HG03045 (cell line): Measurements from ENCODE around the gene MAST3.
A peak's percentile ranks its signal among the peaks of the same experiment; 100 is the strongest.
"Not testable (repeated sequence)": the region's sequence is repeated elsewhere in the genome, so short reads cannot be mapped to it uniquely, and the experiment has no call there.

Experiments used
- ATAC-seq: cut with Tn5 transposase; IDR thresholded peaks from one replicate; pipeline ENCODE4 v1.9.1; 2021; ENCODE audit warnings: mild to moderate bottlenecking, moderate library complexity; ENCODE audit not compliant: unreplicated experiment

The MAST3 gene

GRCh38 chr19:18156841-18157464 lies 59.4 kb downstream of the MAST3 start:
- no peak for ATAC-seq

DNA sequence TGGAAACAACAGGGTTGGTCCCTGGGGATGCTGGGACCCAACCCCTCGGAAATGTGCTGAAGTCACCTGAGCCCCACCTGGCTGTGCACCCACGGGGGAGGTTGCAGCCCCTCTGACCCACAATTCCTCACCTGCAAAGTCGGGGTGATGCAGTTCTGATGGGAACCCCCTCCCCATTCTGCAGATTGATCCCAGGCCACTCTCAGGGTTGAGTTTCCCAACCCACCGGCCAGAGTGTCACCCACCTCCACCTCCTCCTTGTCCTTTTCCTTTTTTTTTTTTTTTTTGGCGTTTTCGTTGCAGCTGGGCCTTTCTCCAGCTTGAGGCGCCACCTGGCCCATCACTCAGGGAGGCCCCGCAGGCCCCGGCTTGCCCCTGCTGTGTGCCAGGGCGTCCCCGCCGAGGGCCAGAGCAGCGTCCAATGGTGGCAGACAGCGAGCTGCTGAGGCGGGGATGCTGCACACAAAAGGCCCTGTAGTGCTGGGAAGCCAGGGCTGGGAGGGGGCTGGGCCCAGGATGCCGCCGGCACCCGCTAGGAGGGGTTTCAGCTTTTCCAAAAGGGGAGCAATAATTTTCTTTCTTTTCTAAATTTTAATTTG lies 60.0 kb downstream of the MAST3 start:
- no peak for ATAC-seq

DNA sequence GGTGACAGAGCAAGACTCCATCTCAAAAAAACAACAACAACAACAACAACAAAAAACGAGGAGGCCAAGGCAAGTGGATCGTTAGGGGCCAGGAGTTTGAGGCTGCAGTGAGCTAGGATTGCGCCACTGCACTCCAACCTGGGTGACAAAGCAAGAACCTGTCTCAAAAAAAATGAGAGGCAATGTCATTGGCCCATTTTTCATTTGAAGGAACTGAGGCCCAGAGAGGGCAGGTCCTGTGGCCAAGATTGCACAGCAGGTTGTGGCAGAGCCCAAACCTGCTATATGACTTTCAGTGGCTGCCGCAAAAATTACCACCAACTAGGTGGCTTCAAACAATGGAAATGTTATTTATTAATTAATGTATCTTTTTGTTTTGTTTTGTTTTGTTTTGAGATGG lies 60.9 kb downstream of the MAST3 start:
- ATAC-seq: no peak

DNA sequence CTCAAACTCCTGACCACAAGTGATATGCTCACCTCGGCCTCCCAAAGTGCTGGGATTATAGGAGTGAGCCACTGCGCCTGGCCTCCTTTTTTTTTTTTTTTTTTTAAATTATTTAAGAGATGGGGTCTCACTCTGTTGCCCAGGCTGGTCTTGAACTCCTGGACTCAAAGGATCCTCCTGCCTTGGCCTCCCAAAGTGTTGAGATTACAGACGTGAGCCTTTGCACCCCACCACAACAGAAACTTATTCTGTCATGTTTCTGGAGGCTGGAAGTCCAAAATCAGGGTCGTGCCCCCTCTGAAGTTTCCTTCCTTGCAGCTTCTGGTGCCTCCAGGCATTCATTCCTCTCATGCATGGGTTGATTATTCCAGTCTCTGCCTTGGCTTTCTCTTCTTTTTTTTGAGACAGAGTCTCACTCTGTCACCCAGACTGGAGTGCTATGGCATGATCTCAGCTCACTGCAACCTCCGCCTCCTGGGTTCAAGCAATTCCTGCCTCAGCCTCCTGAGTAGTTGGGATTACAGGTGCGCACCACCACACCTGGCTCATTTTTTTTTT lies 61.6 kb downstream of the MAST3 start:
- not testable (repeated sequence) for ATAC-seq

DNA sequence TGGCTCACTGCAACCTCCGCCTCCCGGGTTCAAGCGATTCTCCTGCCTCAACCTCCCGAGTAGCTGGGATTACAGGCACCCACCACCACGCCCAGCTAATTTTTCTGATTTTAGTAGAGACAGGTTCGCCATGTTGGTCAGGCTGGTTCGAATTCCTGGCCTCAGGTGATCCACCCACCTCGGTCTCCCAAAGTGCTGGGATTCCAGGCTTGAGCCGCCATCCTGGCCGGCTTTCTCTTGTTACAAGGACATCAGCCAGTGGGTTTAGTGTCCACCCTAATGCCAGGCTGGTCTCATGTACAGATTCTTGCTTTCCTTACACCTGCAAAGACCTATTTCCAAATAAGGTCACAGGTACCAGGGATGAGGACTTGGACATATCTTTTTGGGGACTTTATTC lies 62.2 kb downstream of the MAST3 start:
- ATAC-seq: no peak

DNA sequence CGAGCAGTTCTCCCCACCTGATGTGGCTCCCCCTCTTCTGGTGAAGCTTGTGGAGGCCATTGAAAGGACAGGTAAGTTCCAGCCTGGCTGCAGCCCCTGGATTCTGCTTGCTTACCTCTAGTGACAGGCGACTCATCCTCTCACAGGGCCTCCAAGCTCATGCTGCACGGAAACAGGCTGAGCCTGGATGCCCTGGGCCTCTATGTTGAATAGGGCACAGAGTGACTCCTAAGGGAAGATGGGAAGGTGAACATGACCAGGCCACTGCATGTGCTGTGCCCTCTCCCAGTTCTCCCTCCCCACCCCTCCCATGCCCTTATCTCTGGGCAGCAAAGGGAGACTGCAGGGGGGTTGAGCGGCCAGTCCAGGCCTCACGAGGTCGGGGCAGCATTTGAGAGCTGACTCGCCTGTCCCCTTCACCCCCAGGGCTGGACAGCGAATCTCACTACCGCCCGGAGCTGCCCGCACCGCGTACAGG lies 63.0 kb downstream of the MAST3 start:
- ATAC-seq: no peak

GRCh38 chr19:18160971-18161635 lies 63.5 kb downstream of the MAST3 start:
- ATAC-seq: peak; percentile 60

DNA sequence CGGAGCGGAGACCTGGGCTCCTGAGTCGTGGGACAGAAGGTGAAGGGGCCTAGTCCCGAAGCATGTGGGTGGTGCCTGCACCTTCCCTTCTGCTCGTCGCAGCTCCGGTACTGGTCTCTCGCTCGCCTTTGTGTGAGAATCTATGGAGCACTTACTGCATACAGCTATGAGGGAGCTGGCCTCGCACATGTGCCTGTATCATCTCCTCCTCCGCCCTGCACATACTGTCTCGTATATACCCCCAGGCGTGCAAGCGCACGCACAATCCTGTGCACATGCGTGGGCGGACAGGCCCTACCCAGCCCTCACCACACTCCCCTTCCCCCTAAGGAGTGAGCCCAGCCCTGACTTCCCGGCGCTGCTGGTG lies 64.0 kb downstream of the MAST3 start:
- no peak for ATAC-seq

DNA sequence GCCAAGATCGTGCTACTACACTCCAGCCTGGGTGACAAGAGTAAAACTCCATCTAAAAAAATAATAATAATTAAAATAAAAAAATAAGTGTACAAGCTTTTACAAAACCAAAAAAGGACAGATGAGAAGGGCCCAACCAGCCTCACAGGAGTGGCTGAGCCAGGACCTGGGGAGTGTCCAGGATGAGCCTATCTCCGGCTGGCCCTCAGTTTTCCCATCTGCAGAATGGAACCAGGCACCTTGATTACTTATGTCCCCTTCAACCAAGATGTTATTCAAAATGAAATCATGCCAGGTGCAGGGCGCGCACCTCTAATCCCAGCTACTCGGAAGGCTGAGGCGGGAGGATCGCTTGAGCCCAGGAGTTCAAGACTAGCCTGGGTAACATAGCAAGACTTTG lies 66.5 kb downstream of the MAST3 start:
- ATAC-seq: no peak

DNA sequence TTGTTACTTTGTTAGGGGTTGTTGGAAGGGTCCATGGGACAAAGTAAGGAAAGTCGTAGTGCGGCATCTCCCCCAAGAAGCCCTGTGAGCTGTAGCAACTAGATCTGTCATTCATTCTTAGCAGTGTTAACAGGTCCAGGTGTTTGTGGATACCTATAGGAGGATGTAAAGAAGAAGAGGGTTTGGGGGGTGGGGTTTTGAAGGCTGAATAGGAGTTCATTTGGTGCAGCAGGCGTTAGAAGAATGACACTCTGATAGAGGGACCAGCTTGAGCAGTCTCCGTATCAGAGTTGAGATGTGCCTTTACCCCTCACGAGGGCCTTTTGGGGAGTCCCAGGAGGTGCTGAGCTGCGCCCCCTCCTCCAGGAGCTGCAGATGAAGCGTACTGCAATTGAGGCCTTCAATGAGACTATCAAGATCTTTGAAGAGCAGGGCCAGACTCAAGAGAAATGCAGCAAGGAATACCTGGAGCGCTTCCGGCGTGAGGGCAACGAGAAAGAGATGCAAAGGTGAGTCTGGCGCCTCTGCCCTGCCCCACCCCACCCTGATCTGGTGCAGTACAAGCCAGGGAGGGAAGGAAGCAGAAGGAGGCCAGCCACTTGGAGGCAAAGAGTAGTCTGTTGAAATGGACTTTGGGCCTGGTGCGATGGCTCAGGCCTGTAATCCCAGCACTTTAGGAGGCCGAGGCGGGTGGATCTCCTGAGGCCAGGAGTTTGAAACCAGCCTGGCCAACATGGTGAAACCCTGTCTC lies 68.4 kb downstream of the MAST3 start:
- ATAC-seq: no peak

DNA sequence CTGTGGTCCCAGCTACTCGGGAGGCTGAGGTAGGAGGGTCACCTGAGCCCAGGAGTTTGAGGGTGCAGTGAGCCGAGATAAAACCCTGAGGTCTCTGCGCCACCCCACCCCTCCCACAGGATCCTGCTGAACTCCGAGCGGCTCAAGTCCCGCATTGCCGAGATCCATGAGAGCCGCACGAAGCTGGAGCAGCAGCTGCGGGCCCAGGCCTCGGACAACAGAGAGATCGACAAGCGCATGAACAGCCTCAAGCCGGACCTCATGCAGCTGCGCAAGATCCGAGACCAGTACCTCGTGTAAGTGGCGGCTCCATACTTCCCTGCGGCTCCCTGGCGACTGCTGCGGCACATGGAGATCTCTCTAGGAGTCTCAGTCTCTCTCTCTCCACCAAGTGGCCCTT lies 69.4 kb downstream of the MAST3 start:
- ATAC-seq: no peak

- ATAC-seq: no peak
Measured at GRCh38 chr19:18167975-18168645, 70.5 kb downstream of the MAST3 start.

GRCh38 chr19:18168673-18169381 lies 71.2 kb downstream of the MAST3 start:
- no peak for ATAC-seq

DNA sequence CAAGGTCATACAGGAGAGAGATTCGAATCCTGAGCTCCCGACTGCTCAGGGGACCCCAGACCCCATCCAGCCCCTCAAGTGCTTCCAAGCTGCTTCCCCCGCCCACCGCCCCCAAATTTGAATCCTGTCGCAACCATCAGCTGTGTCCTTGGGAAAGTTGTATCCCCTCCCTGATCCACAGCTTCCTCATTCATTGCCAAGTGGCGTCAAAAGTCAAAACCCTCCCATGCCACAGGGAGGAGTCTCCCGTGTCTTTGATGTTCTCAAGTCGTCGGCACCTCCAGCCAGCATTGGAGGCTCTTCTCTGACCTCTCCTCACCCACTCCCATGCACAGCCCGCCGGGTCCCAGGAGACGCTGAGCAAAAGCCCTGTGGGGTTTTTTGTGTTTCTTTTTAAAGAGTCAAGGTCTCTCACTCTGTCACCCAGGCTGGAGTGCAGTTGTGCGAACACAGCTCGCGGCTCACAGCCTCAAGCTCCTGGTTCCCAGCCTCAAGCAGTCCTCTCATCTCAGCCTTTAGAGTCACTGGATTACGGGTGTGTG lies 73.2 kb downstream of the MAST3 start:
- ATAC-seq: no peak

DNA sequence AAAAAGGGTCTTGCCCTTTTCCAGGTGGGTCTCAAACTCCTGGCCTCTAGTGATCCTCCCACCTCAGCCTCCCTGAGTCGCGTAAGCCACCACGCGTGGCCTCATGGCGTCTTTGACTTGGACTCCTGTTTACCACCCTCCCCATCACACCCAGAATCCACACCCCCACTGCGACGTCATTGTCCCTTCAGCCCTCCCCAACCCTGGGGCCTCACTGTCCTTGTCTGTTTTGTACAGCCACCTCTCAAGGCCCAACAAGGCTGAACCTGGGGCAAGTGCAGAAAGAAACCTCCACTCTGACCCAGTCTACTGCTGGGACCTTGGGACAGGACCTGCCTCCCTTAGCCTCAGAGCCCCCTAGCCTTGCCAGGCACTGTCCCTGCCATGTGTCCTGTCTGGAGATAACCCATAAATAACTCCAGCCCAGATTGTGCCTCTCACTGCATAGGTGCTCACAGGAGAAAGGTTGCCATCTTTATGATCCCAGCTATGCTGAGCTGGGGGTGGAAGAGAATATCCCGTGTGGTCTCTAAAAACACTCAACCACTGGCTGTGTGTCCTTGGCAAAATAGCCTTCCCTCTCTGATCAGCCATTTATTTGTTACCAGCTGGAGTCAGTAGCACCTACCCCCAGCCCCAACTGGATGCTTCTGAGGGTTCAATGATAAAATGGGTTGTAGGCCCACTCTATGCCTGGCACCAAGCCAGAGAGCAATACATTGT lies 74.2 kb downstream of the MAST3 start:
- no peak for ATAC-seq

- no peak for ATAC-seq
Measured at GRCh38 chr19:18172331-18173053, 74.9 kb downstream of the MAST3 start.

- no peak for ATAC-seq
Measured at GRCh38 chr19:18173054-18173571, 75.5 kb downstream of the MAST3 start.

GRCh38 chr19:18173572-18174288 lies 76.2 kb downstream of the MAST3 start, which contains the start of gene IFI30:
Gene IFI30, plus strand, starts transcription at chr19:18173813. Its CDS starts 29 bp downstream, at chr19:18173842.
- peak; percentile 51 for ATAC-seq
